Gastroesophageal sphincter (tissue), 4 donors: ENCODE results near the gene LRP6. TPM values are rescaled to one million over a fixed set of nuclear protein-coding genes. Genes with fewer than 3 reads are reported as not detected.

ENCODE experiments used
- ATAC-seq: fragments of 150-250 bp; one replicate; pipeline ENCODE4 v1.9.1; 2016; ENCODE audit warnings: mild to moderate bottlenecking, moderate library complexity
- H3K27ac ChIP-seq, 4 donors: fragments of 200-600 bp; sonication (generic) in 3 of 4; 1 replicate in 3 of 4; 2 replicates in 1 of 4; pipeline ENCODE4 v1.5.1; 2016 to 2019
- H3K27me3 ChIP-seq: fragments of 200-600 bp; sonication (generic); one replicate; pipeline ENCODE4 v1.5.1; 2019
- H3K36me3 ChIP-seq, 2 donors: fragments of 200-600 bp; sonication (generic); one replicate each; pipeline ENCODE4 v1.5.1; 2019; ENCODE audit warnings: control low read depth in 1 of 2
- H3K4me1 ChIP-seq, 3 donors: fragments of 200-600 bp; sonication (generic); 1 replicate in 2 of 3; 2 replicates in 1 of 3; pipeline ENCODE4 v1.5.1; 2016 to 2019; ENCODE audit warnings: control low read depth in 2 of 3
- H3K4me3 ChIP-seq, 2 donors: fragments of 200-600 bp; sonication (generic); one replicate each; pipeline ENCODE4 v1.5.1; 2019; ENCODE audit warnings: mild to moderate bottlenecking in 1 of 2, moderate library complexity in 1 of 2
- H3K9me3 ChIP-seq, 3 donors: fragments of 200-600 bp; sonication (generic); one replicate each; pipeline ENCODE4 v1.5.1; 2017 to 2019; ENCODE audit warnings: control low read depth in 2 of 3
- CTCF ChIP-seq, 4 experiments: fragments of 200-600 bp in 2 of 4; fragments of 450-650 bp in 2 of 4; sonication (generic) in 1 of 4; IDR thresholded peaks; one replicate each; pipeline ENCODE4 v1.5.1; 2017 to 2019; ENCODE audit warnings: antibody characterized with exemption in 4 of 4, mild to moderate bottlenecking in 2 of 4, moderate library complexity in 2 of 4
- EP300 ChIP-seq: sonication (generic); formaldehyde crosslinking; IDR thresholded peaks from one replicate; pipeline ENCODE4 v1.6.1; 2017; ENCODE audit warnings: antibody characterized with exemption, mild to moderate bottlenecking
- POLR2A ChIP-seq, 2 donors: fragments of 450-650 bp; IDR thresholded peaks; one replicate each; pipeline ENCODE4 v1.6.1; 2017; ENCODE audit warnings: antibody characterized with exemption in 2 of 2, mild to moderate bottlenecking in 2 of 2, moderate library complexity in 1 of 2
- POLR2AphosphoS5 ChIP-seq: sonication (generic); formaldehyde crosslinking; IDR thresholded peaks from one replicate; pipeline ENCODE4 v1.6.1; 2017; ENCODE audit warnings: antibody characterized with exemption
- WGBS, 2 donors: methylation state at CpG; one replicate each; pipeline ENCODE4 v1.1.5; 2018; ENCODE audit warnings: low coverage in 1 of 2; 5-methylcytosine and 5-hydroxymethylcytosine counted together
- total RNA-seq, 4 donors: library from RNA; depleted of rRNA; stranded (reverse); fragments of >200 nt; gene quantifications; one replicate each; pipeline ENCODE4 v1.1.0, GENCODE V29; 2016

LRP6 gene
- total RNA-seq, 4 donors from 2014 or later = 34.5 to 58.5 (median 42.6) TPM

- ATAC-seq = no peak
- Histone ChIP-seq H3K4me1 (peaks cover 0 to 20% (median 0%) of the 10 kb centered on the region in 3 donors), H3K4me3 (no peak overlapping the region), H3K9me3 (no peaks in the 10 kb centered on the region), H3K36me3 (no peaks in the 10 kb centered on the region), H3K27me3 (no peaks in the 10 kb centered on the region), H3K27ac (no peak overlapping the region)
- TF ChIP-seq EP300 = no peak
- TF ChIP-seq POLR2A (IDR thresholded peaks at IDR 0.05) = no peak
- no peak for TF ChIP-seq POLR2AphosphoS5
- TF ChIP-seq CTCF (IDR thresholded peaks at IDR 0.05) = no peak
- 91 to 97% methylated on average over 3 of the region's 3 CpGs for WGBS, 2 donors
Observed at GRCh38 chr12:12176402-12176801, 90.4 kb downstream of the LRP6 start.

GRCh38 chr12:12171991-12172511, 94.8 kb downstream of the LRP6 start:
- H3K4me3 ChIP-seq = no peak overlapping the region
- H3K27ac ChIP-seq = peak overlapping the region in 1 of 4 donors; percentile 4
- no peak for ATAC-seq
- TF ChIP-seq POLR2AphosphoS5 = no peak
- no peak for TF ChIP-seq POLR2A (IDR thresholded peaks at IDR 0.05)
- no peak for TF ChIP-seq EP300
- TF ChIP-seq CTCF (IDR thresholded peaks at IDR 0.05) = no peak
- no peaks in the 10 kb centered on the region for H3K36me3 ChIP-seq
- WGBS, 2 donors = 23 to 33% methylated on average over 1 of the region's 1 CpG
- no peaks in the 10 kb centered on the region for H3K9me3 ChIP-seq
- peaks cover 0 to 28% (median 0%) of the 10 kb centered on the region in 3 donors for H3K4me1 ChIP-seq
- H3K27me3 ChIP-seq = no peaks in the 10 kb centered on the region

- no peak overlapping the region for H3K27ac ChIP-seq
Observed at GRCh38 chr12:12167847-12168246, 99.0 kb downstream of the LRP6 start.

GRCh38 chr12:12166751-12167150, 100.1 kb downstream of the LRP6 start:
- H3K27ac ChIP-seq = no peak overlapping the region
- H3K27me3 ChIP-seq = no peaks in the 10 kb centered on the region
- peaks cover 0 to 39% (median 2%) of the 10 kb centered on the region in 3 donors for H3K4me1 ChIP-seq
- no peaks in the 10 kb centered on the region for H3K9me3 ChIP-seq
- H3K36me3 ChIP-seq = peaks cover 0 to 13% of the 10 kb centered on the region in 2 donors
- TF ChIP-seq EP300 (no peak), POLR2AphosphoS5 (no peak), POLR2A (IDR thresholded peaks at IDR 0.05) (no peak), CTCF (IDR thresholded peaks at IDR 0.05) (no peak)
- no peak overlapping the region for H3K4me3 ChIP-seq
- no peak for ATAC-seq

More at GRCh38 chr12:12167847-12168246, 99.0 kb downstream of the LRP6 start:
- H3K36me3 ChIP-seq = peaks cover 0 to 9% of the 10 kb centered on the region in 2 donors
- no peaks in the 10 kb centered on the region for H3K9me3 ChIP-seq
- no peaks in the 10 kb centered on the region for H3K27me3 ChIP-seq
- ATAC-seq = no peak
- WGBS, 2 donors = 100% methylated on average over 1 of the region's 1 CpG
- no peak overlapping the region for H3K4me3 ChIP-seq
- peaks cover 0 to 47% (median 2%) of the 10 kb centered on the region in 3 donors for H3K4me1 ChIP-seq
- TF ChIP-seq POLR2A (IDR thresholded peaks at IDR 0.05) (no peak), EP300 (no peak)

GRCh38 chr12:12159988-12160387, 106.9 kb downstream of the LRP6 start:
- Histone ChIP-seq H3K4me1 (peaks cover 0 to 32% (median 0%) of the 10 kb centered on the region in 3 donors), H3K4me3 (no peak overlapping the region), H3K27ac (no peak overlapping the region), H3K36me3 (peaks cover 0 to 38% of the 10 kb centered on the region in 2 donors), H3K9me3 (no peaks in the 10 kb centered on the region), H3K27me3 (no peaks in the 10 kb centered on the region)
- TF ChIP-seq CTCF (IDR thresholded peaks at IDR 0.05) (no peak), POLR2AphosphoS5 (peak; percentile 13)
- WGBS, 2 donors = 0 to 9% methylated on average over 1 of the region's 1 CpG
- no peak for ATAC-seq
